Measurements from ENCODE around the gene ZYG11A.

- TF ChIP-seq EP300 (IDR thresholded peaks at IDR 0.05) = no peak
- TF ChIP-seq CTCF (IDR thresholded peaks at IDR 0.05) = no peak
- TF ChIP-seq POLR2AphosphoS5 (IDR thresholded peaks at IDR 0.05) = no peak
Measured at GRCh38 chr1:52944566-52944965, 102.0 kb downstream of the ZYG11A start.

Data from esophagus muscularis mucosa (tissue), 4 donors.